IMR-90 (cell line): ENCODE results near the gene ENDOV.

Source experiments
- BHLHE40 ChIP-seq: fragments of 150-350 bp; IDR thresholded peaks from 2 replicates; pipeline ENCODE4 v1.6.1; 2016; ENCODE audit warnings: mild to moderate bottlenecking, low read depth, low read length
- CTCF ChIP-seq: conservative IDR thresholded peaks from 2 replicates; pipeline ENCODE4 v1.5.1; 2012; ENCODE audit warnings: mild to moderate bottlenecking, low read depth, low read length, improper control_type of control experiment
- MAFK ChIP-seq: IDR thresholded peaks from 2 replicates; pipeline ENCODE4 v1.6.1; 2012; ENCODE audit warnings: low read depth, low read length, improper control_type of control experiment
- MXI1 ChIP-seq: IDR thresholded peaks from 2 replicates; pipeline ENCODE4 v1.6.1; 2012; ENCODE audit warnings: low read depth, mild to moderate bottlenecking, low read length, moderate library complexity, borderline replicate concordance
- POLR2A ChIP-seq: IDR thresholded peaks from 2 replicates; pipeline ENCODE4 v1.6.1; 2012; ENCODE audit warnings: mild to moderate bottlenecking, low read depth, low read length
- RAD21 ChIP-seq: IDR thresholded peaks from 2 replicates; pipeline ENCODE4 v1.6.1; 2012; ENCODE audit warnings: low read length, improper control_type of control experiment
- RFX5 ChIP-seq: IDR thresholded peaks from 2 replicates; pipeline ENCODE4 v1.8.0; 2012; ENCODE audit warnings: low read depth, mild to moderate bottlenecking, low read length, moderate library complexity
- SMC3 ChIP-seq: fragments of 150-350 bp; IDR thresholded peaks from 2 replicates; pipeline ENCODE4 v1.6.1; 2016; ENCODE audit warnings: low read depth, mild to moderate bottlenecking, antibody characterized with exemption, low read length, moderate library complexity

- TF ChIP-seq CTCF (no peak), POLR2A (no peak), BHLHE40 (no peak), RFX5 (no peak), MAFK (no peak), SMC3 (no peak), RAD21 (no peak), MXI1 (no peak)
Observed at GRCh38 chr17:80473701-80474100, 58.7 kb downstream of the ENDOV start.
